ENCODE measurements around the gene ABHD6.

ABHD6 gene

DNA sequence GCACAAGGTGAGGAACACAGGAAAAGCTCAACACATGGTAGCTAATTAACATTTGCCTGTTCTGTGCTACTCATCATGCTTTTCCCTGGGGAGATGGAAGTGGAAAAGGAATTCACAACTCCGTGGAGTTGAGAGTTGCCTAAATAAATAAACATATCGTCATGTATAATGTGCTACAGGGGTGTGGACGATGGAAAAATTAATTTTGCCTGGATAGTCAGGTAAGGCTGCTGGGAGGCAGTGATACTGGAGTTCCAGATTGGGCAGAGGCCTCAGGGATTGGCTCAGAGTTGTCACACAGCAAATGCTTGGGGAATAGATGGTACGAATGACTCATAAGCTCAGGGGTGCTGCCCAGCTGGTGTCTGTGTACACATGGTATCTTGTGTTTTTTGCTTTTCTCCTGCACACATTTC lies 3.1 kb upstream of the ABHD6 start:
- TF ChIP-seq MYC (IDR thresholded peaks at IDR 0.05; ENCODE audit: low read depth, low read length) (no peak), POLR2A (IDR thresholded peaks at IDR 0.05; ENCODE audit: extremely low read depth, insufficient read length) (no peak)
- TF ChIP-seq, protein P1, sequence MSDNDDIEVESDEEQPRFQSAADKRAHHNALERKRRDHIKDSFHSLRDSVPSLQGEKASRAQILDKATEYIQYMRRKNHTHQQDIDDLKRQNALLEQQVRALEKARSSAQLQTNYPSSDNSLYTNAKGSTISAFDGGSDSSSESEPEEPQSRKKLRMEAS (IDR thresholded peaks at IDR 0.05; ENCODE audit: low read depth, low read length): no peak
- TF ChIP-seq, protein P2, sequence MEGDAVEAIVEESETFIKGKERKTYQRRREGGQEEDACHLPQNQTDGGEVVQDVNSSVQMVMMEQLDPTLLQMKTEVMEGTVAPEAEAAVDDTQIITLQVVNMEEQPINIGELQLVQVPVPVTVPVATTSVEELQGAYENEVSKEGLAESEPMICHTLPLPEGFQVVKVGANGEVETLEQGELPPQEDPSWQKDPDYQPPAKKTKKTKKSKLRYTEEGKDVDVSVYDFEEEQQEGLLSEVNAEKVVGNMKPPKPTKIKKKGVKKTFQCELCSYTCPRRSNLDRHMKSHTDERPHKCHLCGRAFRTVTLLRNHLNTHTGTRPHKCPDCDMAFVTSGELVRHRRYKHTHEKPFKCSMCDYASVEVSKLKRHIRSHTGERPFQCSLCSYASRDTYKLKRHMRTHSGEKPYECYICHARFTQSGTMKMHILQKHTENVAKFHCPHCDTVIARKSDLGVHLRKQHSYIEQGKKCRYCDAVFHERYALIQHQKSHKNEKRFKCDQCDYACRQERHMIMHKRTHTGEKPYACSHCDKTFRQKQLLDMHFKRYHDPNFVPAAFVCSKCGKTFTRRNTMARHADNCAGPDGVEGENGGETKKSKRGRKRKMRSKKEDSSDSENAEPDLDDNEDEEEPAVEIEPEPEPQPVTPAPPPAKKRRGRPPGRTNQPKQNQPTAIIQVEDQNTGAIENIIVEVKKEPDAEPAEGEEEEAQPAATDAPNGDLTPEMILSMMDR (IDR thresholded peaks at IDR 0.05; ENCODE audit: low read depth, low read length): no peak
- H3K4me3 ChIP-seq (ENCODE audit: low read depth, low read length): no peak overlapping the region
- peak; percentile 14 for DNase-seq (ENCODE audit: low read depth)

DNA sequence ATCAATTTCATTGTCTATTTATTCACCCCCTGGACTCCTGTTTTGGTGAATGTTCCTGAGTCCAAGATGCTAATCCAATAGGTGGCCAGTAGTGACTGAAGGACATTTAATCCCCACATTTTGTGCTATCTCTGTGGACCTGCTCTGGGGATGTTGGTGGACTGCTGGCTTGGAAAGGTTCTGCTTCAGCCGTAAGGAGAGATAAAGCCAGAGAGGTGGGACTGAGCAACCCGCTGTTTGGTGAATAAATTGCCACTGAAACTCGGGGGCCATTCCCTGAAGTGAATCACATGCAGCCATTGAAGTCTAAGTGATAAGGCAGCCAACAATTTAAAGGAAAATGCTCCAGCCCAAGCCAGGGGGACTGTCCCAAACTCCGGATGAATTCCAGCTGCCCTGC lies 1.6 kb upstream of the ABHD6 start:
- no peak overlapping the region for H3K4me3 ChIP-seq (ENCODE audit: low read depth, low read length)
- DNase-seq (ENCODE audit: low read depth): no peak
- TF ChIP-seq, protein P2 (IDR thresholded peaks at IDR 0.05; ENCODE audit: low read depth, low read length): no peak
- TF ChIP-seq POLR2A (IDR thresholded peaks at IDR 0.05; ENCODE audit: extremely low read depth, insufficient read length): no peak
- TF ChIP-seq, protein P1 (IDR thresholded peaks at IDR 0.05; ENCODE audit: low read depth, low read length): no peak
- no peak for TF ChIP-seq MYC (IDR thresholded peaks at IDR 0.05; ENCODE audit: low read depth, low read length)

DNA sequence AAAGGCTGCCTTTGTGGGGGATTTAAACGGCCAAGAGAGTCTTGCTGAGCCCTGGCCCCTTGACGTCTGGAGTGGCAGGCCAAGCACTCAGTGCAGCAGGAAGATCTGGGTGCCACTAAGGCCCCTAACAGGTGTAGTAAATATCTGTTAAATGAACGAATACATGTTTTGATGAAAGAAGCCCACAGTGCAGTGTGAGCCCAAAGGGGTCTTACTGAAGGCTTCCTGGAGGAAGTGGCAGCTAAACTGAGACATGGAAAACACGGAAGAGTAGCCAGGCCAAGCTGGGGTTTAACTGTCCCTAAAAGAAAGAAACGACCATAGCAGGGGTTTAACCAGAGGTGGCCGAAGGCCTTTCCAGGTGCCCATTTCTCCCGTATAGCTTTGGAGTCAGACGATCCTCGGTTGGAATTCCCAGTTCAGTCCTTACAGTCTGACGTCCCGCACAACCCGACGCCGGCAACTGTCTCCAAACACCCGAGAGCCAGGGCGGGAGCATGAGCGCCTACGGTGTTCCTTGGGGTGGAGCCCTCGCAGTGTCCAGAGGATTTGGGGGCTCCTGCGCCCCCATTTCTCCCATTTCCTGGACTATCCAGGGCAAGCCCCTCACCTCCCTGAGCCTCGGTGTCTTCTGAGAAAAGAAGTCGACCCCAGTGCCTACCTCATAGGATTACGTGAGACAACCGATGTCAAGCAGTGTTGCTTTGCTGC lies 910 bp upstream of the ABHD6 start:
- no peak for DNase-seq (ENCODE audit: low read depth)
- H3K4me3 ChIP-seq (ENCODE audit: low read depth, low read length): peak overlapping the region; percentile 49
- TF ChIP-seq, protein P2 (IDR thresholded peaks at IDR 0.05; ENCODE audit: low read depth, low read length): no peak
- TF ChIP-seq MYC (IDR thresholded peaks at IDR 0.05; ENCODE audit: low read depth, low read length) (no peak), POLR2A (IDR thresholded peaks at IDR 0.05; ENCODE audit: extremely low read depth, insufficient read length) (no peak)
- TF ChIP-seq, protein P1 (IDR thresholded peaks at IDR 0.05; ENCODE audit: low read depth, low read length): no peak

DNA sequence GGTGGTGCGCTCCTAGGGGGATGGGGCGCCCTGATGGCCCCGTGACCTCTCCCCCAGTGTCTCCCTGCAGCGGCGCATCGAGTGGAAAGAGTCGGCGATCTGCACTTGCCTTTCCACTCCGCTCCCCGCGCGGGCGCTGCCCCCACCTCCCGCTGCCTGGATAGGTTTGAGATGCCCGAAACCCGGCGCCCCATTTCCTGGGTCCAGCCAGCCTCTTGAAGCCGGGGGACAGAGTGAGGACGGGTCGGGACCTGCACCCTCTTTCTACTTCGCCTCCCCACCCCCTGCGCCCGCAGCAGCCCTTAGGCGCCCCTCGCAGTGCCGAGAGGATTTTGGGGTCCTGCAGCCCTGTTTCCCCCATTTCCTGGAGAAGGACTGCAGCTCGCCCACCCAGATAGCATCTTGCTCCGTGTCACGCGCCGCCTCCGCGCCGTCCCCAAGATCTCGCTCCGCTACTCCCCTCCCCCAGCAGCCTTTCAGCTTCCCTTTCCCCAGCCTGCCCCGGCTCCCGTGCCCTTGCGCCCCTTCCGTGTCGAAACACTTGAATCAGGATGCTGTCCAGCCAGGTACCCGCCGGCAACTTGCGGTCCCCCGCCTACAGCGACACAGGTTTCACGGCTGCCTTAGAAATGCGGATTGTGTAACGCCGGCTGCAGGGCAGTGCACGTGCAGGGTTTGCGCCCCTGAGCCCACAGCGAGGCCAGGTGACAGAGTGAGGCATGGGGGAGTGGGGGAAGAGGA lies 519 bp downstream of the ABHD6 start:
- TF ChIP-seq, protein P1 (IDR thresholded peaks at IDR 0.05; ENCODE audit: low read depth, low read length): no peak
- TF ChIP-seq, protein P2 (IDR thresholded peaks at IDR 0.05; ENCODE audit: low read depth, low read length): no peak
- TF ChIP-seq POLR2A (IDR thresholded peaks at IDR 0.05; ENCODE audit: extremely low read depth, insufficient read length) (no peak), MYC (IDR thresholded peaks at IDR 0.05; ENCODE audit: low read depth, low read length) (no peak)
- peak; percentile 37 for DNase-seq (ENCODE audit: low read depth)

DNA sequence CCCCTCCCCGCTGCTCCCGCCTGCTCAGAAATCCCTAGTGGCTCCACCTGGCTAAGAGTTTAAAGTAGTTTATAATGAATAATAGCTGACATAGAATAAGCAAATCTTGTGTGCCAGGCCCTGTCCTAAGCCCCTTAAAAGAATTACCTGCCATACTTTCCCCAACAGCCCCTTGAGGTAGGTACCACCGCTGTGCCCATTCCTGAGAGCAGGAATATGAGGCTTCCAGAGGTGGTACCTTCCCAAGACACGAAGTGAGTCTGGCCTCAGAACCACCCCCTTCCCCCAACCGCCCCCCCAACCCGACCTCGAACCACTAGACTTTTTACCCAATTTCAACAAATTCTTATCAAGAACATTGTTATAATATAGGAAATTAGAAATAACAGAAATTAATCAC lies 1.2 kb downstream of the ABHD6 start:
- TF ChIP-seq, protein P1 (IDR thresholded peaks at IDR 0.05; ENCODE audit: low read depth, low read length): no peak
- TF ChIP-seq POLR2A (IDR thresholded peaks at IDR 0.05; ENCODE audit: extremely low read depth, insufficient read length) (no peak), MYC (IDR thresholded peaks at IDR 0.05; ENCODE audit: low read depth, low read length) (no peak)
- TF ChIP-seq, protein P2 (IDR thresholded peaks at IDR 0.05; ENCODE audit: low read depth, low read length): no peak
- H3K4me3 ChIP-seq (ENCODE audit: low read depth, low read length): no peak overlapping the region
- no peak for DNase-seq (ENCODE audit: low read depth)

More for the DNA sequence above, 519 bp downstream of the ABHD6 start:
- peak overlapping the region; percentile 38 for H3K4me3 ChIP-seq (ENCODE audit: low read depth, low read length)
